ENCODE data around the gene AOAH.
"Not testable (repeated sequence)": the region's sequence is repeated elsewhere in the genome, so short reads cannot be mapped to it uniquely, and the experiment has no call there.

Gene AOAH

DNA sequence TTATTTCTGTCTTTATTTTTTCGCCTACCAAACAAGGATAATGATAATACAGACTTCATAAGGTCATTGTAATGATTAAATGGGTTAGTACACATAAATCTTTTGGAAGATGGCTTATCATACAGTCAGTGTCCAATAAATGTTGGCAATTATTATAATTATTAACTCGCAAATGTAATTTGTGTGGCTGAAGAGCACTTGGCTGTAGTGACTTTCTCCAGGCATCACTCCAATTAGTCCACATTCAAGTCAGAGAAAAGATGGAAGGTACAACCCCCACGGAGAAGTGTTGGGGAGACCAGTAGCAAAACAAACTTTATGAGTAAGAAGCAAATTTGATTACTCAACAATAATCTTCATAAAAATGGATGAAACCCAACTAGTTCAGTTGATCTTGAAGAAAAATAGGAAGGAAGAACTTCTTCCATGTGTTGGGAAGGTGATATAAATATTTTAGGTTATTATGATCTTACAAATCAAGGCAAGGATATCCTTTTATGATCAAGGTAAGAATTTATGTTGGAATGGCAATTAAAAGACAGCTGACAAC lies 5.1 kb downstream of the AOAH start:
- Histone ChIP-seq H3K4me3 (ENCODE audit: low read length) (no peak overlapping the region), H3K9me3 (replicated peaks; ENCODE audit: low read length) (no peaks in the 10 kb centered on the region), H3K4me1 (ENCODE audit: control insufficient read depth, insufficient read depth, low read length) (no peaks in the 10 kb centered on the region), H3K9ac (ENCODE audit: low read depth, low read length) (no peak overlapping the region), H3K27me3 (ENCODE audit: control insufficient read depth, insufficient read depth, low read length) (no peaks in the 10 kb centered on the region), H3K36me3 (ENCODE audit: insufficient read depth, low read length) (no peaks in the 10 kb centered on the region), H3K4me2 (ENCODE audit: low read length) (no peak overlapping the region)

DNA sequence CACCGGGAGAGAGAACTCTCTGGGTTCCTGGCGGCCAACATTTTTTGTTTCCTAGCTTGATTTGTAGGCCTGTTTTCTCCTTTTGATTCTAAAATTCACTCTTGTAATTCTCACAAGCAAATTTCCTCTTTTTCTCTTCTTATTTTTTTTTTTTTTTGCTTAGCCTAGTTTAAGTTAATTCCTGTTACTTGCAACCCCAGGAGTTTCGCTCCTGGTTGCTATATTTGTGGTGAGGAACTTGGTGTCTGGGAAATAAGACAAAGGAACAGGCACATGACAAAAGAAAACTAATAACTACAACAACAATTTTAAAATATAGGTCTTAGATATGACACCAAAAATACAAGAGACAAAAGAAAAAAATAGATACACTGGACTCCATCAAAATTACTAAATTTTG lies 6.7 kb downstream of the AOAH start:
- no peaks in the 10 kb centered on the region for H3K27me3 ChIP-seq (ENCODE audit: control insufficient read depth, insufficient read depth, low read length)
- H3K9me3 ChIP-seq (replicated peaks; ENCODE audit: low read length), result no peaks in the 10 kb centered on the region
- H3K9ac ChIP-seq (ENCODE audit: low read depth, low read length), result no peak overlapping the region
- H3K4me3 ChIP-seq (ENCODE audit: low read length), result no peak overlapping the region
- H3K36me3 ChIP-seq (ENCODE audit: insufficient read depth, low read length), result no peaks in the 10 kb centered on the region
- no peaks in the 10 kb centered on the region for H3K4me1 ChIP-seq (ENCODE audit: control insufficient read depth, insufficient read depth, low read length)
- no peak overlapping the region for H3K4me2 ChIP-seq (ENCODE audit: low read length)

DNA sequence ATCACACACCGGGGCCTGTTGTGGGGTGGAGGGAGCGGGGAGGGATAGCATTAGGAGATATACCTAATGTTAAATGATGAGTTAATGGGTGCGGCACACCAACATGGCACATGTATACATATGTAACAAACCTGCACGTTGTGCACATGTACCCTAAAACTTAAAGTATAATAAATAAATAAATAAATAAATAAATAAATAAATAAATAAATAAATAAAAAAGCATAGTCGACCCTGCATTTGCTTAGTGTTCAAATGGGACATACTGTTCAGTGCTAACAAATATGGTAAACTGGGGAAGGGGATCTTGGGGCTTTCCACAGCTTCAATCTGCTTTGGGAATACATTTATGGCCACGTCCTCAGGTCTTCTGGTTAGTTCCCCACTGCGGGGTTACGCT lies 7.5 kb downstream of the AOAH start:
- not testable (repeated sequence) for H3K4me3 ChIP-seq (ENCODE audit: low read length); H3K4me1 ChIP-seq (ENCODE audit: control insufficient read depth, insufficient read depth, low read length); H3K4me2 ChIP-seq (ENCODE audit: low read length); H3K9me3 ChIP-seq (replicated peaks; ENCODE audit: low read length); H3K9ac ChIP-seq (ENCODE audit: low read depth, low read length); H3K36me3 ChIP-seq (ENCODE audit: insufficient read depth, low read length); H3K27me3 ChIP-seq (ENCODE audit: control insufficient read depth, insufficient read depth, low read length)

DNA sequence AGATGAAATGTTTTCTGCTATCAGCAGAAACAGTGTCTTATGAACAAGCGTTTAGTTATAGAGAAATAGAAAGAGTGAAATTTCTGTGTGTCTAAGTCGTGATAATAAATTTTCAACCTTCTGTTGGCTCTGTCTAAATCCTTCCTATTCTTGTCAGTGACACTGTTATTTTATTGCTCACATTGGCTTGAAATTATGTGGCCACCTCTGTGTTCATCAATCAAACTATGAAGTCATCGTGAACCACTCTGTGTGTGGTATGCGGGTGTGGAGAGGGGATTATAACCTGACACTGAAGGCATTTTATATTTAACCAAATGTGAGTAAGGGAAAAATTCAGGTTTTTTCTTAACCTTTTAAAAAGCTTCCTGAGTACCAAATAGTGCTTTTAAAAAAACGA lies 12.3 kb downstream of the AOAH start:
- Histone ChIP-seq H3K4me3 (ENCODE audit: low read length) (no peak overlapping the region), H3K36me3 (ENCODE audit: insufficient read depth, low read length) (no peaks in the 10 kb centered on the region), H3K4me1 (ENCODE audit: control insufficient read depth, insufficient read depth, low read length) (no peaks in the 10 kb centered on the region)

DNA sequence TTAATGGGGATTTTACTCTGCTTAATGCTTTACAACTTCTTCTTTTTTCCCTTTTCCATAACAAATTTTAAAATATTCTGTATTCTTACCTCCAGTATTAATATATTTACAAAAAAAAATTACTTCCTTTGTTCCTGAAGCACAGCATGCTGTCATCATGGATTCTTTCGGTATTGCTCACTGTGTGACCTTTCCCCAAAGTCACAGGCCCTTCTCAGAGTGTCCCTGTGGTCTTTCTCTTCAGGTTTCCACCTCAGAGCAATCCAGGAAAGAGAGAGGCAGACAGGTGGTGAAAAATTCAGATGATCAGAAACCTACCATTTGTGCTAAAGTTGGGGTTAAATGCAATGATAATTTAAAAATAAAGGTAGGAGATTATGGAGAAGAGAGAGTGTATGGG lies 13.0 kb downstream of the AOAH start:
- Histone ChIP-seq H3K9me3 (replicated peaks; ENCODE audit: low read length) (no peaks in the 10 kb centered on the region), H3K36me3 (ENCODE audit: insufficient read depth, low read length) (no peaks in the 10 kb centered on the region), H3K27me3 (ENCODE audit: control insufficient read depth, insufficient read depth, low read length) (peaks cover 6% of the 10 kb centered on the region), H3K4me1 (ENCODE audit: control insufficient read depth, insufficient read depth, low read length) (no peaks in the 10 kb centered on the region), H3K4me3 (ENCODE audit: low read length) (no peak overlapping the region), H3K9ac (ENCODE audit: low read depth, low read length) (no peak overlapping the region), H3K4me2 (ENCODE audit: low read length) (no peak overlapping the region)

More for the DNA sequence above, 12.3 kb downstream of the AOAH start:
- no peak overlapping the region for H3K9ac ChIP-seq (ENCODE audit: low read depth, low read length)
- no peaks in the 10 kb centered on the region for H3K9me3 ChIP-seq (replicated peaks; ENCODE audit: low read length)
- peaks cover 6% of the 10 kb centered on the region for H3K27me3 ChIP-seq (ENCODE audit: control insufficient read depth, insufficient read depth, low read length)
- no peak overlapping the region for H3K4me2 ChIP-seq (ENCODE audit: low read length)

DNA sequence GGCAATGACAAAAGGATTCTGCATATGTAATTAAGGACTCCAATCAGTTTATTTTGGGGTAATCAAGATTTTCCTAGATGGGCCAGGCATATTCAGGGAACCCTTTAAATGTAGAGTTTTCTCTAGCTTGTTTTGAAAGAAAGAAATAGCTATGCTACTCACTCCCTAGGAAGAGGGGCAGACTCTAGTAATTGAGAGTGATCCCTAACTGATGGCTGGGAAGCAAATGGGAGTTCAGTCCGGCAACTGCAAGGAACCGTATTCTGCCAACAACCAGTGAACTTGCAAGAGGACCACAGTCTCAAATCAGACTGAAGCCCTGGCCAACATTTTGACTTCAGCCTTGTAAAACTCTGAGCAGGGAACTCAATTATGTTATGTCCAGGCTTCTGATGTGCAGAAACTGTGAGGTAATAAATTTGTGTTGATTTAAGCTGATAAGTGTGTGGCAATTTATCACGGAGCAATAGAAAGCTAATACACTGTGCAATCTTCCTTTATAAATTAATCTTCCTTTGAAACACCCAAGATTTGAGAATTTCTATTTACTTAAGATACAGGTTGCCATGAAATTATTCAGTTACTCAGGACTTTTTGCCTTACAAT lies 14.0 kb downstream of the AOAH start:
- Histone ChIP-seq H3K4me3 (ENCODE audit: low read length) (no peak overlapping the region), H3K36me3 (ENCODE audit: insufficient read depth, low read length) (no peaks in the 10 kb centered on the region), H3K9me3 (replicated peaks; ENCODE audit: low read length) (no peaks in the 10 kb centered on the region), H3K9ac (ENCODE audit: low read depth, low read length) (no peak overlapping the region), H3K27me3 (ENCODE audit: control insufficient read depth, insufficient read depth, low read length) (peaks cover 6% of the 10 kb centered on the region), H3K4me1 (ENCODE audit: control insufficient read depth, insufficient read depth, low read length) (no peaks in the 10 kb centered on the region), H3K4me2 (ENCODE audit: low read length) (no peak overlapping the region)

DNA sequence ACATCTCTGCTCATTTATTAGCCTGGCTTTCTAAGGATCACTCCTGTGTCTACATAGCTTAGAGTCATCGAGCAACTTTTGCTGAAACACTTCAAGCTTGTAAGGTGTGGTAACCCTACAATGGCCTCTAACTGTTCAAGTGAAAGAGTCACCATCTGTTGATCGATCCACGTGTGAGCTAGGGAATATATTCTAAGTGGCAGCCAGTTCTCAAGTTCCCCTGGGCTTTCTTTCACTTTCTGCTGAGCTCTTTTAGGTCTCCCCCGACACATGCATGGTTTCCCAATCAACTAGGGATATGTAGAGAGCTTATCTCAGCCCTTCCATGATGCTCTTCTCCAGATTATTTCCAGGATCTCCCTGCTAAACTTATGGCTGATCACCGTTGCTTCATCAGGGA lies 15.5 kb downstream of the AOAH start:
- H3K27me3 ChIP-seq (ENCODE audit: control insufficient read depth, insufficient read depth, low read length), result peaks cover 6% of the 10 kb centered on the region
- H3K36me3 ChIP-seq (ENCODE audit: insufficient read depth, low read length), result no peaks in the 10 kb centered on the region
- H3K4me2 ChIP-seq (ENCODE audit: low read length), result no peak overlapping the region
- H3K4me1 ChIP-seq (ENCODE audit: control insufficient read depth, insufficient read depth, low read length), result no peaks in the 10 kb centered on the region
- no peak overlapping the region for H3K9ac ChIP-seq (ENCODE audit: low read depth, low read length)
- H3K4me3 ChIP-seq (ENCODE audit: low read length), result no peak overlapping the region
- no peaks in the 10 kb centered on the region for H3K9me3 ChIP-seq (replicated peaks; ENCODE audit: low read length)

DNA sequence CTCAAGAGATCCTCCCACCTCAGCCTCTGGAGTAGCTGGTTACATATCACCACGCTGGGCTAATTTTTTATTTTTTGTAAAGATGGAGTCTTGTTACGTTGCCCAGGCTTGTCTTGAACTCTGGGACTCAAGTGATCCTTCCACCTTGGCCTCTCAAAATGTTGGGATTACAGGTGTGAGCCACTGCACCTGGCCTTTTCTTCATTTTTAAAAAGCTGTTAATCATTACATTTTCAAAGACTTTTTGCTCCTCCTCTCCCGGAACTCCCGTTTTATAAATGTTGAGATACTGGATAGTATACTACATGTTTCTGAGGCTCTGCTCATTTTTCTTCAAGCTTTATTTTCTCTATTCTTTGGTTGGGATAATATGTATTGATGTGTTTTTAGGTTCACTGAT lies 16.4 kb downstream of the AOAH start:
- H3K27me3 ChIP-seq (ENCODE audit: control insufficient read depth, insufficient read depth, low read length), result peaks cover 6% of the 10 kb centered on the region
- H3K4me3 ChIP-seq (ENCODE audit: low read length), result no peak overlapping the region
- no peaks in the 10 kb centered on the region for H3K36me3 ChIP-seq (ENCODE audit: insufficient read depth, low read length)
- no peaks in the 10 kb centered on the region for H3K4me1 ChIP-seq (ENCODE audit: control insufficient read depth, insufficient read depth, low read length)
- no peak overlapping the region for H3K4me2 ChIP-seq (ENCODE audit: low read length)
- H3K9me3 ChIP-seq (replicated peaks; ENCODE audit: low read length), result no peaks in the 10 kb centered on the region
- H3K9ac ChIP-seq (ENCODE audit: low read depth, low read length), result no peak overlapping the region

DNA sequence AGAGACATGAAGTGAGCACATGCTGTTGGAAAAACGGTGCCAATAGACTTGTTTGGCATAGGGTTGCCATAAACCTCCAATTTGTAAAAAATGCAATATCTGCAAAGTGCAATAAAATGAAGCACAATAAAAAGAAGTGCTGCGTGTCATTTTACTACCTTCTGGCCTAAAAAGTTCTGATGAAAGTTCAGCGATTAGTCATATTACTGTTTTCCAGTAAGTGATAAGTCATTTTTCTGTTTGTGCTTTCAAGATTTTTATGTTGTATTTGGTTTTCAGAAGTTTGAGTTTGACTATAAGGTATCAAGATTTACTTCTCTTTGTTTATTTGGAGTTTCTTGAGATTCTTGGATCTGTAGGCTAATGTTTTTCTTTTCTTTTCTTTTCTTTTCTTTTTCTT lies 16.8 kb downstream of the AOAH start:
- Histone ChIP-seq H3K9ac (ENCODE audit: low read depth, low read length) (no peak overlapping the region), H3K4me2 (ENCODE audit: low read length) (no peak overlapping the region), H3K27me3 (ENCODE audit: control insufficient read depth, insufficient read depth, low read length) (peaks cover 9% of the 10 kb centered on the region), H3K9me3 (replicated peaks; ENCODE audit: low read length) (no peaks in the 10 kb centered on the region), H3K36me3 (ENCODE audit: insufficient read depth, low read length) (no peaks in the 10 kb centered on the region), H3K4me1 (ENCODE audit: control insufficient read depth, insufficient read depth, low read length) (no peaks in the 10 kb centered on the region), H3K4me3 (ENCODE audit: low read length) (no peak overlapping the region)

DNA sequence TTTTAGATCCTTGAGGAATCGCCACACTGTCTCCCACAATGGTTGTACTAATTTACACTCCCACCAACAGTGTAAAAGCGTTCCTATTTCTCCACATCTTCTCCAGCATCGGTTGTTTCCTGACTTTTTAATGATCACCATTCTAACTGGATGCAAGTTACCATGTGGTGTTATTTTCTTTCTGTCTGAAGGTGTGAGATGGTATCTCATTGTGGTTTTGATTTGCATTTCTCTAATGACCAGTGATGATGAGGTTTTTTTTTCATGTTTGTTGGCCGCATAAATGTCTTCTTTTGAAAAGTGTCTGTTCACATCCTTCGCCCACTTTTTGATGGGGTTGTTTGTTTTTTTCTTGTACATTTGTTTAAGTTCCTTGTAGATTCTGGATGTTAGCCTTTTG lies 20.4 kb downstream of the AOAH start:
- H3K4me2 ChIP-seq (ENCODE audit: low read length); H3K4me1 ChIP-seq (ENCODE audit: control insufficient read depth, insufficient read depth, low read length); H3K9me3 ChIP-seq (replicated peaks; ENCODE audit: low read length); H3K36me3 ChIP-seq (ENCODE audit: insufficient read depth, low read length); H3K4me3 ChIP-seq (ENCODE audit: low read length); H3K27me3 ChIP-seq (ENCODE audit: control insufficient read depth, insufficient read depth, low read length); H3K9ac ChIP-seq (ENCODE audit: low read depth, low read length): not testable (repeated sequence)

DNA sequence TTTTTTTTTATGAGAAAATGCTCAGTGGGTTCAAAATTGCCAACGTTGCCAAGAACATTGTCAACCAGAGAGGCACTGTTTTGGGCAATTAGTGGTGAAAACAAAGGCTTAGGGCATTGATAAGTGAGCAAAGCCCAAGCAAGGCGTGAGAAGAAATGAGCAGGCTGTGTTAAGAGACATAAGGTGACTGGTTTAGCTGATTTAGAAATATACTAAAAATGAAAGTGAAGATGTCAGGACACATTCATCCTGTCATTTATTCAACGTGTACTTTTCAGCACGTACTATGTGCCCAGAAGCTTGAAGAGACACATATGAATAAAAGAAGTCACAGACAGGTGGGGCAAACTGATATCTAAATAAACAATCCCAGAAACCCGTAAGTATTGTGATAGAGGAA lies 31.8 kb downstream of the AOAH start:
- peaks cover 17% of the 10 kb centered on the region for H3K27me3 ChIP-seq (ENCODE audit: control insufficient read depth, insufficient read depth, low read length)
- H3K4me1 ChIP-seq (ENCODE audit: control insufficient read depth, insufficient read depth, low read length), result no peaks in the 10 kb centered on the region
- no peak overlapping the region for H3K4me3 ChIP-seq (ENCODE audit: low read length)
- no peaks in the 10 kb centered on the region for H3K9me3 ChIP-seq (replicated peaks; ENCODE audit: low read length)
- H3K4me2 ChIP-seq (ENCODE audit: low read length), result no peak overlapping the region
- H3K9ac ChIP-seq (ENCODE audit: low read depth, low read length), result no peak overlapping the region
- H3K36me3 ChIP-seq (ENCODE audit: insufficient read depth, low read length), result no peaks in the 10 kb centered on the region

DNA sequence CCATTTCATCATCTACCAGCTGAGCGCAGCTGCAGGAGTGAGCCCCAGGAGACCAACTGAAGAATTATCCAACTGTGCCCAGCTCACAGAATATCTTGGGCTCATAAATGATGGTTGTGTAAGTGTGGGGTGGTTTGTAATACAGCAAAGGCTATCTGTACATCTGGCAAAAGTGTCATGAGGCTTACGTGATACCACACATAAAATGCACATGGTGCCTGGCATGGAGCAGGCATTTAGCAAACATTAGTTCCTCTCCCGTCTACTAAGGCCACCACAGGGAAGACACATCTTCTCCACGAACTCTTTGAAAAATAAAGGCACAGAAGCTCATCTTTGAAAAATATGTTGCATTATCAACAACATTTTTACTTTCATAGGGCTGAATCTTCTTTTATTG lies 32.3 kb downstream of the AOAH start:
- Histone ChIP-seq H3K4me3 (ENCODE audit: low read length) (no peak overlapping the region), H3K36me3 (ENCODE audit: insufficient read depth, low read length) (no peaks in the 10 kb centered on the region), H3K4me1 (ENCODE audit: control insufficient read depth, insufficient read depth, low read length) (no peaks in the 10 kb centered on the region), H3K4me2 (ENCODE audit: low read length) (no peak overlapping the region), H3K9me3 (replicated peaks; ENCODE audit: low read length) (no peaks in the 10 kb centered on the region), H3K27me3 (ENCODE audit: control insufficient read depth, insufficient read depth, low read length) (peaks cover 17% of the 10 kb centered on the region), H3K9ac (ENCODE audit: low read depth, low read length) (no peak overlapping the region)

All from skeletal muscle satellite cell (primary cell).